HCT116 (cell line): ENCODE results near the gene SYNJ1. TPM values are rescaled to one million over a fixed set of nuclear protein-coding genes. Genes with fewer than 3 reads are reported as not detected.

Source experiments
- ATAC-seq: fragments of 200-7000 bp; cut with Tn5 transposase; 2 replicates; pipeline ENCODE4 v1.9.1; 2020; ENCODE audit warnings: mild to moderate bottlenecking, moderate library complexity
- BruUV-seq: library from RNA; stranded (reverse); fragments of 400-500 nt; replicated peaks from 2 replicates; lab custom pipeline; 2021; lab: Mats Ljungman, UMichigan
- CTCF ChIA-PET: fragments of 300-600 bp; sonication (Branson Sonifier 250); formaldehyde crosslinking; loops from one replicate; lab custom pipeline; 2021; ENCODE audit warnings: antibody characterized with exemption; lab: Charles Lee
- POLR2A ChIA-PET: fragments of 300-600, 350-600 bp; sonication (Branson Sonifier 250); formaldehyde crosslinking; loops from one replicate; lab custom pipeline; 2021; ENCODE audit warnings: antibody characterized with exemption; lab: Charles Lee
- RAD21 ChIA-PET, 2 experiments: fragments of 300-600 bp; sonication (Branson Sonifier 250); formaldehyde crosslinking; loops; one replicate each; lab custom pipeline; 2023; ENCODE audit warnings: low total read pairs in 2 of 2; ENCODE audit not compliant: uncharacterized antibody in 2 of 2, unreplicated experiment in 2 of 2, low non-redundant PET in 1 of 2; lab: Charles Lee
- DNase-seq: peaks from one replicate; pipeline ENCODE4 v3.0.0-alpha.2; 2010; ENCODE audit warnings: low read depth, low spot score
- H2AFZ ChIP-seq: fragments of 200-600 bp; shearing (Covaris generic), sonication (generic); 2 replicates; pipeline ENCODE4 v1.6.1; 2017; ENCODE audit warnings: low read depth, mixed run types, mixed read lengths, antibody characterized with exemption, low read length; ENCODE audit not compliant: poor library complexity, severe bottlenecking
- H3K27ac ChIP-seq: 2 replicates; pipeline ENCODE4 v1.5.1; 2012; ENCODE audit warnings: low read depth, low read length
- H3K27me3 ChIP-seq: fragments of 200-600 bp; sonication (generic); 2 replicates; pipeline ENCODE4 v1.6.1; 2016; ENCODE audit warnings: mixed run types, low read length, mixed read lengths; ENCODE audit not compliant: insufficient read depth
- H3K36me3 ChIP-seq, 2 experiments: fragments of 200-500 bp in 1 of 2; fragments of 200-600 bp in 1 of 2; sonication (Bioruptor generic) in 1 of 2; sonication (generic) in 1 of 2; 2 replicates each; pipeline versions ENCODE4 v1.5.1 to v1.6.1; 2014 to 2016; ENCODE audit warnings: low read length in 2 of 2, inconsistent platforms in 1 of 2, mixed read lengths in 1 of 2, mixed run types in 1 of 2; ENCODE audit not compliant: insufficient read depth in 2 of 2, control insufficient read depth in 1 of 2
- H3K4me1 ChIP-seq, 2 experiments: fragments of 200-600 bp in 1 of 2; sonication (generic) in 1 of 2; 2 replicates each; pipeline versions ENCODE4 v1.5.1 to v1.6.1; 2012 to 2017; ENCODE audit warnings: low read length in 2 of 2, inconsistent platforms in 1 of 2, mild to moderate bottlenecking in 1 of 2, mixed read lengths in 1 of 2, mixed run types in 1 of 2, moderate library complexity in 1 of 2; ENCODE audit not compliant: insufficient read depth in 2 of 2, control insufficient read depth in 1 of 2
- H3K4me2 ChIP-seq: fragments of 200-600 bp; sonication (generic); 2 replicates; pipeline ENCODE4 v1.6.1; 2017; ENCODE audit warnings: mixed run types, low read length, mixed read lengths
- H3K4me3 ChIP-seq, 2 experiments: fragments of 200-600 bp in 1 of 2; sonication (generic) in 1 of 2; replicated peaks in 1 of 2; 2 replicates each; pipeline ENCODE4 v1.5.1; 2011 to 2016; ENCODE audit warnings: low read length in 2 of 2, control low read depth in 1 of 2, low read depth in 1 of 2, mild to moderate bottlenecking in 1 of 2, mixed read lengths in 1 of 2, mixed run types in 1 of 2
- H3K79me2 ChIP-seq: fragments of 200-600 bp; sonication (generic); 2 replicates; pipeline ENCODE4 v1.6.1; 2017; ENCODE audit warnings: mild to moderate bottlenecking, mixed run types, low read length, moderate library complexity, mixed read lengths; ENCODE audit not compliant: insufficient read depth
- H3K9ac ChIP-seq: fragments of 200-600 bp; sonication (generic); 2 replicates; pipeline ENCODE4 v1.6.1; 2016; ENCODE audit warnings: low read length, mixed read lengths
- H3K9me2 ChIP-seq: fragments of 200-600 bp; sonication (generic), shearing (Covaris generic); 2 replicates; pipeline ENCODE4 v1.6.1; 2017; ENCODE audit warnings: mixed run types, mild to moderate bottlenecking, moderate library complexity; ENCODE audit not compliant: insufficient read depth
- H3K9me3 ChIP-seq, 2 experiments: fragments of 200-500 bp in 1 of 2; fragments of 200-600 bp in 1 of 2; sonication (Bioruptor generic) in 1 of 2; sonication (generic) in 1 of 2; 2 replicates each; pipeline ENCODE4 v1.6.1; 2014 to 2017; ENCODE audit warnings: low read length in 2 of 2, mixed read lengths in 2 of 2, inconsistent platforms in 1 of 2, low read depth in 1 of 2, mild to moderate bottlenecking in 1 of 2, mixed run types in 1 of 2, moderate library complexity in 1 of 2; ENCODE audit not compliant: control insufficient read depth in 1 of 2, insufficient read depth in 1 of 2
- H4K20me1 ChIP-seq: fragments of 200-600 bp; sonication (generic), shearing (Covaris generic); 2 replicates; pipeline ENCODE4 v1.6.1; 2017; ENCODE audit warnings: mixed run types, mild to moderate bottlenecking, moderate library complexity; ENCODE audit not compliant: insufficient read depth
- REST ChIP-seq: IDR thresholded peaks from 2 replicates; pipeline ENCODE4 v1.6.1; 2012; ENCODE audit warnings: low read depth
- SP1 ChIP-seq: IDR thresholded peaks from 2 replicates; pipeline ENCODE4 v1.6.1; 2012; ENCODE audit warnings: low read depth
- TCF7L2 ChIP-seq: IDR thresholded peaks from 2 replicates; pipeline ENCODE4 v1.7.0; 2011; ENCODE audit warnings: borderline replicate concordance, inconsistent platforms; ENCODE audit not compliant: insufficient read depth, insufficient read length; ENCODE audit errors: extremely low read depth
- YY1 ChIP-seq: IDR thresholded peaks from 2 replicates; pipeline ENCODE4 v1.6.1; 2011; ENCODE audit warnings: low read length, low read depth, moderate library complexity, mild to moderate bottlenecking; ENCODE audit not compliant: insufficient replicate concordance; ENCODE audit errors: extremely low read depth
- intact Hi-C: fragments of 100-400 bp; cut with micrococcal nuclease; formaldehyde crosslinking; loops from 2 replicates; pipeline ENCODE4 v1.10.0; 2022
- total RNA-seq: library from RNA; stranded (reverse); gene quantifications from one replicate; pipeline ENCODE4 v1.2.1, GENCODE V29; 2021; ENCODE audit not compliant: unreplicated experiment
- TF ChIP-seq, protein P1 (sequence below): IDR thresholded peaks from 2 replicates; pipeline ENCODE4 v1.6.1; 2012

The SYNJ1 gene
- total RNA-seq, 1 experiment from 2014 or later = 7.2 TPM

- ChIA-PET POLR2A (interaction anchor here (1.2 to 1.5 kb wide), 2 partner anchors 12 to 115 kb away, joined by 3 to 4 read pairs; partner anchors contain the start of gene SYNJ1), CTCF (interaction anchor here (2.5 kb wide), 1 partner anchor 12 kb away, joined by 17 read pairs; no protein-coding TSS in a partner anchor)
- intact Hi-C loops = no loop called here
Measured at GRCh38 chr21:32612999-32613337, 114.8 kb downstream of the SYNJ1 start.

More at GRCh38 chr21:32612999-32613337, 114.8 kb downstream of the SYNJ1 start:
- Histone ChIP-seq H3K27me3 (no peaks in the 10 kb centered on the region), H3K4me1 (peaks cover 6 to 12% of the 10 kb centered on the region in 2 experiments), H3K9me3 (no peaks in the 10 kb centered on the region), H3K9ac (peak overlapping the region; percentile 89), H3K79me2 (peaks cover 31% of the 10 kb centered on the region), H4K20me1 (no peaks in the 10 kb centered on the region), H3K9me2 (no peaks in the 10 kb centered on the region), H2AFZ (peak overlapping the region; percentile 92), H3K4me3 (peak overlapping the region; percentile 95 to 98), H3K4me2 (peak overlapping the region; percentile 92), H3K27ac (peak overlapping the region; percentile 97), H3K36me3 (peaks cover 5 to 15% of the 10 kb centered on the region in 2 experiments; a peak in 3 of 4 replicates)
- TSS peak; percentile 96 for BruUV-seq
- ATAC-seq (peak; percentile 21), DNase-seq (no peak)
- RAD21 ChIA-PET = no interaction called here
- no peak for TF ChIP-seq TCF7L2
- TF ChIP-seq, protein P1, sequence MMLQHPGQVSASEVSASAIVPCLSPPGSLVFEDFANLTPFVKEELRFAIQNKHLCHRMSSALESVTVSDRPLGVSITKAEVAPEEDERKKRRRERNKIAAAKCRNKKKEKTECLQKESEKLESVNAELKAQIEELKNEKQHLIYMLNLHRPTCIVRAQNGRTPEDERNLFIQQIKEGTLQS = no peak
- no peak for TF ChIP-seq REST
- TF ChIP-seq YY1 = no peak
- no peak for TF ChIP-seq SP1
